HEK293 (cell line): ENCODE measurements around the gene TRAPPC11.

Source experiments
- CTCF ChIA-PET: fragments of 350-600 bp; formaldehyde crosslinking; extraction: SDS; loops from one replicate; lab custom pipeline; 2021; ENCODE audit warnings: antibody characterized with exemption; lab: Yijun Ruan, JAX
- POLR2A ChIA-PET: fragments of 300-600 bp; formaldehyde crosslinking; extraction: SDS; loops from one replicate; lab custom pipeline; 2020; ENCODE audit warnings: antibody characterized with exemption, inconsistent platforms; lab: Yijun Ruan, JAX
- H3K27ac ChIP-seq: fragments of 200-500 bp; sonication (Bioruptor generic); 2 replicates; pipeline ENCODE4 v1.5.1; 2014; ENCODE audit warnings: low read depth, low read length, control low read depth, inconsistent platforms; ENCODE audit errors: extremely low read depth
- H3K36me3 ChIP-seq, 2 experiments: fragments of 200-500 bp in 1 of 2; sonication (Bioruptor generic) in 1 of 2; 1 replicate in 1 of 2; 2 replicates in 1 of 2; pipeline ENCODE4 v1.5.1; 2014 to 2017; ENCODE audit warnings: inconsistent platforms in 2 of 2, low read length in 2 of 2; ENCODE audit not compliant: control insufficient read depth in 2 of 2, insufficient read depth in 1 of 2
- H3K4me1 ChIP-seq: fragments of 200-500 bp; sonication (Bioruptor generic); 2 replicates; pipeline ENCODE4 v1.5.1; 2014; ENCODE audit warnings: mild to moderate bottlenecking, low read length, inconsistent platforms; ENCODE audit not compliant: control insufficient read depth, insufficient read depth
- H3K4me3 ChIP-seq: 2 replicates; pipeline ENCODE4 v1.5.1; 2011; ENCODE audit warnings: low read depth, mild to moderate bottlenecking, control low read depth, low read length, moderate library complexity
- H3K9me3 ChIP-seq: fragments of 200-500 bp; sonication (Bioruptor generic); 2 replicates; pipeline ENCODE4 v1.5.1; 2014; ENCODE audit warnings: low read depth, low read length, inconsistent platforms; ENCODE audit not compliant: control insufficient read depth, insufficient read depth
- CTCF ChIP-seq: fragments of 450-650 bp; formaldehyde crosslinking; IDR thresholded peaks from 2 replicates; pipeline ENCODE4 v1.5.1; 2016; ENCODE audit warnings: missing biosample characterization, missing genetic modification characterization
- EGR2 ChIP-seq: fragments of 450-650 bp; formaldehyde crosslinking; IDR thresholded peaks from 2 replicates; pipeline ENCODE4 v1.5.1; 2016; ENCODE audit warnings: low read depth, missing biosample characterization, missing genetic modification characterization
- KLF7 ChIP-seq: fragments of 450-650 bp; formaldehyde crosslinking; IDR thresholded peaks from 2 replicates; pipeline ENCODE4 v1.5.1; 2016; ENCODE audit warnings: missing biosample characterization, missing genetic modification characterization, borderline replicate concordance
- SCRT1 ChIP-seq: fragments of 450-650 bp; formaldehyde crosslinking; IDR thresholded peaks from 2 replicates; pipeline ENCODE4 v1.5.1; 2016; ENCODE audit warnings: missing biosample characterization, missing genetic modification characterization, borderline replicate concordance
- TRIM28 ChIP-seq: IDR thresholded peaks from 2 replicates; pipeline ENCODE4 v1.6.1; 2011; ENCODE audit warnings: low read length, control low read depth, borderline replicate concordance
- ZNF140 ChIP-seq: fragments of 450-650 bp; formaldehyde crosslinking; IDR thresholded peaks from 2 replicates; pipeline ENCODE4 v1.5.1; 2016; ENCODE audit warnings: missing biosample characterization, missing genetic modification characterization
- ZNF146 ChIP-seq: fragments of 450-650 bp; formaldehyde crosslinking; IDR thresholded peaks from 2 replicates; pipeline ENCODE4 v1.5.1; 2016; ENCODE audit warnings: missing biosample characterization, missing genetic modification characterization
- ZNF174 ChIP-seq: fragments of 450-650 bp; formaldehyde crosslinking; IDR thresholded peaks from 2 replicates; pipeline ENCODE4 v1.5.0; 2017; ENCODE audit warnings: missing biosample characterization, mild to moderate bottlenecking, missing genetic modification characterization
- ZNF223 ChIP-seq: fragments of 450-650 bp; formaldehyde crosslinking; IDR thresholded peaks from 2 replicates; pipeline ENCODE4 v1.5.1; 2016; ENCODE audit warnings: missing biosample characterization, missing genetic modification characterization
- ZNF248 ChIP-seq: fragments of 450-650 bp; formaldehyde crosslinking; IDR thresholded peaks from 2 replicates; pipeline ENCODE4 v1.5.1; 2017; ENCODE audit warnings: missing biosample characterization, missing genetic modification characterization
- ZNF341 ChIP-seq: fragments of 450-650 bp; formaldehyde crosslinking; IDR thresholded peaks from 2 replicates; pipeline ENCODE4; 2016; ENCODE audit warnings: low read depth, missing biosample characterization, missing genetic modification characterization
- ZNF548 ChIP-seq: fragments of 450-650 bp; formaldehyde crosslinking; IDR thresholded peaks from 2 replicates; pipeline ENCODE4 v1.5.1; 2016; ENCODE audit warnings: missing biosample characterization, missing genetic modification characterization
- ZNF596 ChIP-seq: fragments of 450-650 bp; IDR thresholded peaks from 2 replicates; pipeline ENCODE4 v1.5.0; 2018; ENCODE audit warnings: missing biosample characterization, mild to moderate bottlenecking, missing genetic modification characterization, moderate library complexity
- ZNF629 ChIP-seq: fragments of 450-650 bp; formaldehyde crosslinking; IDR thresholded peaks from 2 replicates; pipeline ENCODE4 v1.5.1; 2017; ENCODE audit warnings: missing biosample characterization, missing genetic modification characterization
- ZNF664 ChIP-seq: fragments of 450-650 bp; formaldehyde crosslinking; IDR thresholded peaks from 2 replicates; pipeline ENCODE4 v1.5.1; 2016; ENCODE audit warnings: missing biosample characterization, missing genetic modification characterization
- TF ChIP-seq, protein P1 (sequence below): fragments of 450-650 bp; formaldehyde crosslinking; IDR thresholded peaks from 2 replicates; pipeline ENCODE4 v1.5.1; 2016; ENCODE audit warnings: missing biosample characterization, missing genetic modification characterization
- TF ChIP-seq, protein P2 (sequence below): fragments of 450-650 bp; IDR thresholded peaks from 2 replicates; pipeline ENCODE4 v1.5.1; 2018; ENCODE audit warnings: missing biosample characterization, missing genetic modification characterization
- TF ChIP-seq, protein P3 (sequence below): fragments of 450-650 bp; formaldehyde crosslinking; IDR thresholded peaks from 2 replicates; pipeline ENCODE4 v1.5.1; 2016; ENCODE audit warnings: missing biosample characterization, missing genetic modification characterization

Gene TRAPPC11

DNA sequence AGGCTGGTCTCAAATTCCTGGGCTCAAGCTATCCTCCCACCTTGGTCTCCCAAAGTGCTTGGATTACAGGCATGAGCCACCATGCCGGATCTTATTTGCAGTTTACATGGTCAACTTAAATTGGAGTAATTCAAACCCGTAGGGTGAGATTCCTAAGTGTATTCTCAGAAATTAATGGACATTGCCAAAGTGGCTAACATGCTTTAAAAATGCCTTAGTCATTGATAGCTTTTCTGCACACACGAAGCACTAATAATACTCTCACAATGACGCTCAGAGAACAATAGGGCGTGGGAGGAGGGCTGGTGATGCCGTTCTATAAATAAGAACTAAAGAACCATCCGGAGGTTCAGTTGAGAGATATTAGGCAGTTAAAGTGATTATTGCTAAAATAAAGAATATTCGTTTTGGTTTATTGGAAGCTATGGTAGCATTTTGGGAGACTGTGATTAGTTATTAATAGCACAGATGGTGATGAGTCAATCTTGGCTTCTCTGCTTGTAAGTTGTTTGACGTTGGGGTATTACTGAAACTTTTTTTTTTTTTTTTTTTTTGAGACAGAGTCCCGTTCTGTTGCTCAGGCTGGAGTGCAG lies 79.1 kb downstream of the TRAPPC11 start (continued):
- TF ChIP-seq ZNF341 (tag by site-specific recombination) (no peak), ZNF548 (tag by site-specific recombination) (no peak)

DNA sequence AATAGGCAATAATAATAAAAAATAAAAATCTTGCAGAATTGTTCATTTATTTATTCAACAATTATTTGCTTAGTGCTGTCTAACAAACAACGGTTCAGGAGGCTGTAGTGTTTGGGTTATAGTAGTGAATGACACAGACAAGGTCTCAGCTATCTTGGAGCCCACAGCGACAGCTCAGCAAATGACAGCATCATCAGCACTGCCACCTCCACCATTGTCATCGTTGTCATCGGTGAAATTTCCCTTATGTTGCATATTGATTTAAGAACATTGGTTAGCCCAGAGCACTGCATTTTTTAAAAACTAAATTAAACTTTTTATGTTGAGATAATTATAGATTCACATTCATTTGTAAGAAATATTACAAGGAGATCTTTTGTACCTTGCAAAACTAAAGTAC lies 79.9 kb downstream of the TRAPPC11 start:
- Histone ChIP-seq H3K27ac (no peak overlapping the region), H3K4me1 (no peaks in the 10 kb centered on the region), H3K4me3 (no peak overlapping the region), H3K9me3 (no peaks in the 10 kb centered on the region), H3K36me3 (no peaks in the 10 kb centered on the region)
- ChIA-PET POLR2A (no interaction called here), CTCF (no interaction called here)
- TF ChIP-seq ZNF146: no peak
- no peak for TF ChIP-seq EGR2 (tag by site-specific recombination)
- TF ChIP-seq ZNF140: no peak
- no peak for TF ChIP-seq ZNF596 (tag by site-specific recombination)
- no peak for TF ChIP-seq ZNF248 (tag by site-specific recombination)
- TF ChIP-seq KLF7 (tag by site-specific recombination): no peak
- TF ChIP-seq ZNF664 (tag by site-specific recombination): no peak
- TF ChIP-seq, protein P1, sequence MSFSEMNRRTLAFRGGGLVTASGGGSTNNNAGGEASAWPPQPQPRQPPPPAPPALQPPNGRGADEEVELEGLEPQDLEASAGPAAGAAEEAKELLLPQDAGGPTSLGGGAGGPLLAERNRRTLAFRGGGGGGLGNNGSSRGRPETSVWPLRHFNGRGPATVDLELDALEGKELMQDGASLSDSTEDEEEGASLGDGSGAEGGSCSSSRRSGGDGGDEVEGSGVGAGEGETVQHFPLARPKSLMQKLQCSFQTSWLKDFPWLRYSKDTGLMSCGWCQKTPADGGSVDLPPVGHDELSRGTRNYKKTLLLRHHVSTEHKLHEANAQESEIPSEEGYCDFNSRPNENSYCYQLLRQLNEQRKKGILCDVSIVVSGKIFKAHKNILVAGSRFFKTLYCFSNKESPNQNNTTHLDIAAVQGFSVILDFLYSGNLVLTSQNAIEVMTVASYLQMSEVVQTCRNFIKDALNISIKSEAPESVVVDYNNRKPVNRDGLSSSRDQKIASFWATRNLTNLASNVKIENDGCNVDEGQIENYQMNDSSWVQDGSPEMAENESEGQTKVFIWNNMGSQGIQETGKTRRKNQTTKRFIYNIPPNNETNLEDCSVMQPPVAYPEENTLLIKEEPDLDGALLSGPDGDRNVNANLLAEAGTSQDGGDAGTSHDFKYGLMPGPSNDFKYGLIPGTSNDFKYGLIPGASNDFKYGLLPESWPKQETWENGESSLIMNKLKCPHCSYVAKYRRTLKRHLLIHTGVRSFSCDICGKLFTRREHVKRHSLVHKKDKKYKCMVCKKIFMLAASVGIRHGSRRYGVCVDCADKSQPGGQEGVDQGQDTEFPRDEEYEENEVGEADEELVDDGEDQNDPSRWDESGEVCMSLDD: no peak
- TF ChIP-seq, protein P2, sequence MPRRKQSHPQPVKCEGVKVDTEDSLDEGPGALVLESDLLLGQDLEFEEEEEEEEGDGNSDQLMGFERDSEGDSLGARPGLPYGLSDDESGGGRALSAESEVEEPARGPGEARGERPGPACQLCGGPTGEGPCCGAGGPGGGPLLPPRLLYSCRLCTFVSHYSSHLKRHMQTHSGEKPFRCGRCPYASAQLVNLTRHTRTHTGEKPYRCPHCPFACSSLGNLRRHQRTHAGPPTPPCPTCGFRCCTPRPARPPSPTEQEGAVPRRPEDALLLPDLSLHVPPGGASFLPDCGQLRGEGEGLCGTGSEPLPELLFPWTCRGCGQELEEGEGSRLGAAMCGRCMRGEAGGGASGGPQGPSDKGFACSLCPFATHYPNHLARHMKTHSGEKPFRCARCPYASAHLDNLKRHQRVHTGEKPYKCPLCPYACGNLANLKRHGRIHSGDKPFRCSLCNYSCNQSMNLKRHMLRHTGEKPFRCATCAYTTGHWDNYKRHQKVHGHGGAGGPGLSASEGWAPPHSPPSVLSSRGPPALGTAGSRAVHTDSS (tag by site-specific recombination): no peak
- no peak for TF ChIP-seq CTCF
- no peak for TF ChIP-seq ZNF174 (tag by site-specific recombination)
- TF ChIP-seq SCRT1 (tag by site-specific recombination): no peak

- POLR2A ChIA-PET: no interaction called here
- no peak overlapping the region for H3K27ac ChIP-seq
- no peak overlapping the region for H3K4me3 ChIP-seq
- CTCF ChIA-PET: no interaction called here
- no peaks in the 10 kb centered on the region for H3K36me3 ChIP-seq
- TF ChIP-seq ZNF223 (tag by site-specific recombination) (no peak), ZNF629 (no peak), TRIM28 (no peak)
- TF ChIP-seq, protein P3, sequence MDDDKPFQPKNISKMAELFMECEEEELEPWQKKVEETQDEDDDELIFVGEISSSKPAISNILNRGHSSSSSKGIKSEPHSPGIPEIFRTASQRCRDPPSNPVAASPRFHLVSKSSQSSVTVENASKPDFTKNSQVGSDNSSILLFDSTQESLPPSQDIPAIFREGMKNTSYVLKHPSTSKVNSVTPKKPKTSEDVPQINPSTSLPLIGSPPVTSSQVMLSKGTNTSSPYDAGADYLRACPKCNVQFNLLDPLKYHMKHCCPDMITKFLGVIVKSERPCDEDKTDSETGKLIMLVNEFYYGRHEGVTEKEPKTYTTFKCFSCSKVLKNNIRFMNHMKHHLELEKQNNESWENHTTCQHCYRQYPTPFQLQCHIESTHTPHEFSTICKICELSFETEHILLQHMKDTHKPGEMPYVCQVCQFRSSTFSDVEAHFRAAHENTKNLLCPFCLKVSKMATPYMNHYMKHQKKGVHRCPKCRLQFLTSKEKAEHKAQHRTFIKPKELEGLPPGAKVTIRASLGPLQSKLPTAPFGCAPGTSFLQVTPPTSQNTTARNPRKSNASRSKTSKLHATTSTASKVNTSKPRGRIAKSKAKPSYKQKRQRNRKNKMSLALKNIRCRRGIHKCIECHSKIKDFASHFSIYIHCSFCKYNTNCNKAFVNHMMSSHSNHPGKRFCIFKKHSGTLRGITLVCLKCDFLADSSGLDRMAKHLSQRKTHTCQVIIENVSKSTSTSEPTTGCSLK (tag by site-specific recombination): no peak
- TF ChIP-seq, protein P2 (tag by site-specific recombination): no peak
- H3K9me3 ChIP-seq: no peaks in the 10 kb centered on the region
- H3K4me1 ChIP-seq: peaks cover 2% of the 10 kb centered on the region; the same call in 1 of the 2 replicates
Measured at GRCh38 chr4:183746305-183747229, 87.5 kb downstream of the TRAPPC11 start.
